NCI-H526 (cell line): ENCODE data around the gene PCMTD2.

Experiments used
- DNase-seq, 2 experiments: peaks; one replicate each; lab custom pipeline; 2025; lab: John Stamatoyannopoulos, UW

Gene PCMTD2

DNA sequence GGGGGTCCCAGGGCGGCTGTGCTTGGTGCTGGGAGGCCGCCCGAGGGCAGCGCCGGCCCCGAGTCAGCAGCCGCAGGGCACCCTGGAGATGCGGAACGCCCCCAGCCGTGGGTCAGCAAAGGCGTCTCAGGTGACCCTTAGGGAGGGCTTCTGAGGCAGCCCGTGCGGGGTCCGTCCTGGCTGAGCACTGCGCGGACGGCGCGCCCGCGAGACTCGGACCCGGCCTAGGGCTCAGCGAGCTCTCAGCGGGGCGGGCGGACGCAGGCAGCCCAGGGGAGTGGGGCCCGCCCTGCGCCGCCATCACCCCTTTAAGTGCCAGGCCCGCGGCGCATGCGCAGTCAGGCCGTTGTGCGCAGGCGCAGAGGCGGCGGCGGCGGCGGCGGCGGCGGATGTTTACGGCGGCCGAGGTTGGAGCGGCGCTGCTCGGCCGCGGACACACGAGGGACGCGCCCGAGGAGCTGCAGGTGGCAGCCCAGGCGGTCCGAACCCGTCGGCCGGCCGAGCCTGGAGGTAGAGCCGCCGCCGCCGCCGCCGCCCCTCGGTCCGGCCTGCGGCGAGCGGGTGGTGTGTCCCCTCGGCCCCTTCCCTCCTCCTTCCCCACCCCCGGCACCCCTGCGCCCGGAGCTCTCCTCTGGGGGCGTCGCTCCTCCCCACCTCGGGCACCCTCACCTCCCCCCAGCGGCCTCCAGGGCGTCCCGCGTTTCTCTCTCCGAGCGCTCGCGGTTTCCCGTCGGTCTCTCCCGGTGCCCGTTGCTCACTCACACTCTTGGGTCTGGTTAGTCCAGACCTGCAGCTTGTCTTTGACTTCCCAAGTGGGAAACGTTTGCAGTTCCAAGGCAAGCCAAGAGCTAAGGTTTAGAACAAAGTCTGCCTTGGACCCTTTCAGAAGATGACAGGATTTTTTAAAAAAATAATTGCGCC is at the start of gene PCMTD2:
TSS of gene PCMTD2 (plus strand) at position 388 of the 921 bp plus-strand sequence. CDS start 4,218 bp downstream, outside the sequence.
- DNase-seq, result peak; percentile 71 to 94

DNA sequence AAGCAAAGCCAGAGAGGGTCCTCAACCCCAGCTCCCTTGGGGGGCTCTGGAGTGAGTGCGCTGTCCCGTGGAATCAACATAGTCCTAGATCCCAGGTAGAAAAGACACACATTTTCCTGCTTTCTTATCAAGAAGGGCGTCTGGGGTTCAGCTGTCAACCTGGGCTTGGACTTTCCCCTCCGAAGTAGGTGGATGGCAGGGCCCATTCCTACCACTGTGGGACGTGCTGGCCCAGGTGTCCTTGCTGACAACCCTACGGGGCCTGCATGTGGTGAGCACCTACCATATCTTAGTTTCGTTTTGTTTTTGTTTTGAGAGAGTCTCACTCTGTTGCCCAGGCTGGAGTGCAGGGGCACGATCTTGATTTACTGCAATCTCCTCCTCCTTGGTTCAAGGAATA is 48.9 kb upstream of the PCMTD2 start:
- DNase-seq, result no peak

DNA sequence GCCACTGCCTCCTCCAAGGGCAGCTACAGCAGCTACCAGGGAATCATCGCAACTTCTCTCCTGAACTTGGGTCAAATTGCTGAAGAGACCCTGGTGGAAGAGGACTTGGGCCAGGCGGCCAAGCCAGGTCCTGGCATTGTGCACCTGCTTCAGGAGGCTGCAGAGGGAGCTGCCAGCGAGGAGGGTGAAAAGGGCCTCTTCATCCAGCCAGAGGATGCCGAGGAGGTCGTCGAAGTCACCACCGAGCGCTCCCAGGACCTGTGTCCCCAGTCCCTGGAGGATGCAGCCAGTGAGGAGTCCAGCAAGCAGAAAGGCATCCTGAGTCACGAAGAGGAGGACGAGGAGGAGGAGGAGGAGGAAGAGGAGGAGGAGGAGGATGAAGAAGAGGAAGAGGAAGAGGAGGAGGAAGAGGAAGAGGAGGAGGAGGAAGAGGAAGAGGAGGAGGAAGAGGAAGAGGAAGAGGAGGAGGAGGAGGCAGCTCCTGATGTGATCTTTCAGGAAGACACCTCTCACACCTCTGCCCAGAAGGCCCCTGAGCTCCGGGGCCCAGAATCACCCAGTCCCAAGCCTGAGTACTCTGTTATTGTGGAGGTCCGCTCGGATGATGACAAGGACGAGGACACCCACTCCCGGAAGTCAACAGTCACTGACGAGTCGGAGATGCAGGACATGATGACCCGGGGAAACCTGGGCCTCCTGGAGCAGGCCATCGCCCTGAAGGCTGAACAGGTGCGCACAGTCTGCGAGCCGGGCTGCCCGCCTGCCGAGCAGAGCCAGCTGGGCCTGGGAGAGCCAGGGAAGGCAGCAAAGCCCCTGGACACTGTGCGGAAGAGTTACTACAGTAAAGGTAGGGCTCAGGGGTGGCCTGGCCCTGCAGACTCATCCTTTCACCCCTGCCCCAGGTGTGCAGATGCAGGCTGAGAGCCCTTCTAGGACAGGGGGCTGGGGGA is 47.6 kb upstream of the PCMTD2 start:
- DNase-seq, result no peak

DNA sequence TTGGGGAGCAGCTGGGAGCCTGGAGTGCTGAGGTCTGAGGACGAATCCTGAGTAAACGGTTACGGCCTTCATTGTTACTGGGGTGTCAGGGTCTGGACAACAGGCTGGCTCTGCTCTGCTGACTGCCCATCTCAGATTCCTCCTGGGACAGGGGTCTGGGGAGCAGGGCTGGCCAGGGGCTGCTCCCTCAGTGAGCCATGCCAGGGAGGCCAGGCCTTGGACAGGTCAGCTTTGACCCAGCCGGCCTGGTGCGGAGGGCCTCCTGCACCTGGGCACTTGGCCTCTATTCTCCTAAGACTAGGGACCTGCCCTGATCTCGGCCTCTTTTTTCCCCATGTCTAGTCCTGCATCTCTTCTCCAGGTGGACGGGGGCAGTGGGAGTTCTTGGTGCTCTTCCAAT is 46.4 kb upstream of the PCMTD2 start:
- no peak for DNase-seq

DNA sequence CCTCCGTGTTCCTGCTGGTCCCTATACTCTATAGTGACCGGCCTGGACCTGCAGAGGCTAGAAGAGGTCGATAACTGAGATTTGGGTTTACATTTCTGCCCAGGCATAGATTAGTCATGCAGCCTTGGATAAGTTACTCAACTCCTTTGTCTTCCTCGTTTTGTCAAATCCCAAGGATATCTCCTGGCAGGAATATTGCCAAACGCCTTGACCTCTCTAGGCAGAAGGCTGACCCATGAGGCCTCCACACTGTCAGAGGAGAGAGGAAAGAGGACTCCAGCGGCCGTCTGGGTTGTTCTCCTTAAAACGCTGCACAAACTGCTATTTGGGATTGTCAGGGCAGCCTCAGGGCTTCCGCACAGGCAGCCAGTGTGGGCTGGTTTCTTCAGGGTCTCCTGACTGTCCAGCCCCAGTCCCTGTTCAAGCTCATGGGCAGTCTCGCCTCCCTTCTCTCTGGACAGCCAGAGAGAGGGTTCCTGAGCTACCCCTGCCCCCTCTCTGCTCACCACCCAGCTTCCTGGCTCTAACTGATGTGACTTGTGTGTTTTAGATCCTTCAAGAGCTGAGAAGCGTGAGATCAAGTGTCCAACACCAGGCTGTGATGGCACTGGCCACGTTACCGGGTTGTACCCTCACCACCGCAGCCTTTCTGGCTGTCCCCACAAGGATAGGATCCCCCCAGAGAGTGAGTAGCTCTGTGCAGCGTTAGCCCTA is 44.7 kb upstream of the PCMTD2 start:
- no peak for DNase-seq

DNA sequence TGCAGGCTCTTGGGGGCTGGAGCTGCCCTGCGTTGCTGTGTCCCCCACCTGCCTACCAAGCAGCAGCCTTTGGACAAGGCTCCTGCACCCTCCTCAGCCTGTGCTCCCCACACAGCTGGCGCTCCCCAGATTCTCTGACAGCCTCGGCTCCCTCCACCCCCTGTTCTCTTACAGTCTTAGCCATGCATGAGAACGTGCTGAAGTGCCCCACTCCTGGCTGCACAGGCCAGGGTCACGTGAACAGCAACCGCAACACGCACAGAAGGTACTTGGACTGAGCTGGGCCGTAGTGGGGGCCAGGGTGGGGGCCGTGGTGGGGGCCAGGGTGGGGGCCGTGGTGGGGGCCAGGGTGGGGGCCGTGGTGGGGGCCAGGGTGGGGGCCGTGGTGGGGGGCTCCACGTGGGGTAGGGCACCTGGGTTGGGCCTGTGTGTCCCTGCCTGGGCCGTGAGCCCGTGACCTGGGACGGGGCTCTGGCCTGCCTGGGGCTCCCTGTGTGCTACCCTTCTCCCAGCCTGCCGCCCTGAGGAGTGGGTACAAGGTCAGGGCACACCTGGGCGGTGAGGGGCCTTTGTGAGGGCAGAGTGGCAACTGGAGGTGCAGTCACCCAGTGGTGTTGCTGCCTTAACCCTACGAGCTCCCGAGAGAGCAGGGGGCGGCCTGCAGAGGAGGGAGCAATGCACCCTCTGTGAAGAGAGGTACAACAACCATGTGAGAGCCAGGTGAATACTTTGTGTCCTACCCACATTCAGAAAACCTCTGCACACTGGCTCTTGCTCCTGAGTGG is 43.5 kb upstream of the PCMTD2 start:
- no peak for DNase-seq

DNA sequence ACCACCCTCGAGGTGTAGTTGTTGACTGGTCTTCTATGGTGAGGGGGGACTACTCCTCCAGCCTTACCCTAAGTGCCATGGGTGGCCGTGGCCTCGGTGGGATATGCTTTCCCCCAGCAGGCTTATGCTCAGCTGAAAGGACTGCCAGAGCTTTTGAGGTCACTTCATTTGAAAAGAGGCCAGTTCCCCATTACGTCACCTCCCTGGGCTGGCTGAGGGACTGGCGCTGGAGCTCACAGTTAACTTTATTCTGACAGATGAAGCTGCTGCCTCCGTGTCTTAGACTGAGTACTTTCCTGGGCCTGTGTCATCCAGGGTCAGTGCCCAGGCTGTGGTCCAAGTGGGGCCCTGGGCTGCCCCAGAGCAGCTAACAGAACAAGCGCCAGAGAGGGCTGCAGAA is 42.8 kb upstream of the PCMTD2 start:
- DNase-seq, result no peak

DNA sequence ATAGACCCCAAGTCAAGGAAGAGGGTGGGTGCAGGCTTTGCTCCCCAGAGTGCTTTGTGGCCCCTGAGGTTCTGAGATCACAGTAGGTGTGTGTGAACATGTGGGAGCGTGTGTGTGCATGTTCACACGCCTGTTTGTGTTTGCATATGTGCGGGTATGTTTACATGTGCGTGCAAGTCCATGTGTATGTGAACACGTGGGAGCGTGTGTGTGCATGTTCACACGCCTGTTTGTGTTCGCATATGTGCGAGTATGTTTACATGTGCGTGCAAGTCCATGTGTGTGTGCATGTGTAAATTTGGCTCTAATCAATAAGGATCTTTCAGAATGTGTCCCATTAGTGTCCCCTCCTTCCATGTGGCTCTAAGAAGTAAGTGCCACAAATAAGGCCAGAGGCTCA is 41.4 kb upstream of the PCMTD2 start:
- DNase-seq, result no peak

DNA sequence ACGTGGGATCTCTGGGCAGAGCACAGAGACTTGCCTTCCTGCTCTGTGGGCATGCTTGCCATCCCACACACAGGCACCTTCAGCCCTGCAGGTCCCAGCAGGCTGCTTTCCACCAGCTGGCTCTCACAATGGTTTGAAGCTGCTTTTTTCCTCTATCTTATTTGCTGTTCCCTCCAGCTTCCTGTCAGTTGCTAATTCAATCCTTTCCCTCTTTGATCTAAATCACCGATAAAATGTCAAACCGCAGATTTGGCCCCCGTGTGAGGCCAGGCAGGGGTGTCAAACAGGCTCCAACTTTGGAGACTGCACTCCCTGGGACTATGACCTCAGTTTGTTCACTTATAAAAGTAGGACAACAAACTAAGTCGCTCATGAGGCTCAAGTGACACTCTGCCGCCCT is 40.6 kb upstream of the PCMTD2 start:
- DNase-seq, result no peak

DNA sequence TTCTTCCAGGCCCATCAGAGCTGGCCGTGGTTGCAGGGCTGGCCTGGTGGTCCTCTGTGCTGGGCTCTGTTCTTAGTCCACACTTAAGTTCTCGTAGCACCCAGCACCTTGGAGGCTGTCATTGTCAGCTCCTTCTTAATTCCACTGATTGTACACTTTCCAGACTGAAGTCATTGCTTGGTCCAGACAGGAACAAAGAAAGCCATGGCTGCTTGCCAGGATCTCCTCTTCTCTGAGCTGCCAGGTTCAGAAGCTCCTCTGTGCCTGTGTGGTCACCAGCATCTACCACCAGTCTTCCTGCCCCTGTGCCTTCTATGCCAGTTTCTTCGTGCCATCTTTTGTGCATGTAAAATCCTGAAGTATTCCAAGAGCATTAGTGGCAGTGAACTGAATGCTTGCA is 39.5 kb upstream of the PCMTD2 start:
- DNase-seq, result no peak

DNA sequence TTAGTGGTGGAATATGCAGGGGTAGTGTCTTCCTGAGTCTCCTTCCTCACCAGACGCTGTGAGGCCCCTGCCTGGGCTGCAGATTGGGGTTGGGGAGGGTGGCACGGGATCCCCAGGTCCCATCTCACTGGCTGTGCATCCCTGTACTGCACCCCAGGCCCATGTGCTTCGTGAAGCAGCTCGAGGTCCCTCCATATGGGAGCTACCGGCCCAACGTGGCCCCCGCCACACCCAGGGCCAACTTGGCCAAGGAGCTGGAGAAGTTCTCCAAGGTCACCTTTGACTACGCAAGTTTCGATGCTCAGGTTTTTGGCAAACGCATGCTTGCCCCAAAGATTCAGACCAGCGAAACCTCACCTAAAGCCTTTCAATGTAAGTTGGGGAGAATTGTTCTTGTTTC is 38.6 kb upstream of the PCMTD2 start:
- no peak for DNase-seq

DNA sequence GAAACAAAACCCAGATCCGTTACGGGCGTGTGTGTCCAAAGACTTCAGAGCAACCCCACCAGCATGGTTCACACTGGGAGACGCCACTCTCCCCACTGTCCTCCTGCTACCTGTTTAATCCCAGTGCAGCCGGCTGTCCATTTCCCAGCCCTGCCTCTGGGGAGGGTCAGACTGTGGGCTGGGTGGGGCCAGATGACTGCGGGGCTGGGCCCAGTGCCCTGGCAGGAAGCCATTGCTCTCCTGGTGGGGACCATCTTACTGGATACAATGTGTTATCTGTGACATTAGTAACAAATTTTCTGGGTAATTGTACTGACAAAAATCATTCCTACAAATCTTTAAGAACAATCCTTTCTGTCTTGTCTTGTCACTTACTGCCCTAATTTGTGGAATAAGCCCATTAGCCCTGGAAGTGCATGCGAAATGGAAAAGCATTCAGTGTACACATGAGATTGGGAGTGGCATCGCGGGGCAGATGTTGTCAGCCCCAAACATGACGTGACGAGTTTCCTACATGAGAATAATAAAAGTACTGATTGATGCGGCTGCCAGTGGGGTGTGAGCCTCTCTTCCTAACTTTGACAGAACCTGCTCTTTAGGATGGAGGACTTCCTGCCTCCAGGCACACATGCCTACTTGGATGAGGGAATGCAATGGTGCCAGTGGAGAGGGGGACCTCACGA is 37.9 kb upstream of the PCMTD2 start:
- DNase-seq, result no peak

DNA sequence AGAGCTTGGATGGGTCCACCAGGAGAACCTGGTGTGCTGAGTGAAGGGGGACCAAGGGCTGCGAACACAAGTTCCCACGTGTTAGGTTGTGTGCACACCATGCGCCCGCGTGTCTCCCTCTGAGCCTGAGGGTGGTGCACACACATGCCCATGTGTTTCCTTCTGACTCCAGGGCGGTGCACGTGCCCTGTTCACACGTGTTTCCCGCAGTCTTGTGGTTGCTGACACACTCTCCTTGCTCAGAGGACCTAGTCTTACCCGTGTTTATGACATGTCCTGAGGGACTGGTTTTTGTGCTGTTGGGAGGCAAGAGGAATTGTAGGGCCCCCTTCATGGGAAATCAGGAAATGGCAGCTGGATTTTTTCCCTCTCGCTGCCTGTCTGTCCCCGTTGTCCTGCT is 36.3 kb upstream of the PCMTD2 start:
- DNase-seq, result no peak

DNA sequence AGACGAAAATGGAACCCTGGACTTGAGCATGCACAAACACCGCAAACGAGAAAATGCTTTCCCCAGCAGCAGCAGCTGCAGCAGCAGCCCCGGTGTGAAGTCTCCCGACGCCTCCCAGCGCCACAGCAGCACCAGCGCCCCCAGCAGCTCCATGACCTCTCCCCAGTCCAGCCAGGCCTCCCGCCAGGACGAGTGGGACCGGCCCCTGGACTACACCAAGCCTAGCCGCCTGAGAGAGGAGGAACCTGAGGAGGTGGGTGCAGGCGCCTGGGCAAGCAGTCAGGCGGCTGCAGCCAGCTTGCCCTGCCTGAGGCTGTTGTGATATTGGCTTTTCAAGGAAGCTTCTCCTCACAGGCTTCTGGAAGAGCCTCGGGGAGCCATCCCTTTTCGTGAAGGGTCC is 35.8 kb upstream of the PCMTD2 start:
- DNase-seq, result no peak

DNA sequence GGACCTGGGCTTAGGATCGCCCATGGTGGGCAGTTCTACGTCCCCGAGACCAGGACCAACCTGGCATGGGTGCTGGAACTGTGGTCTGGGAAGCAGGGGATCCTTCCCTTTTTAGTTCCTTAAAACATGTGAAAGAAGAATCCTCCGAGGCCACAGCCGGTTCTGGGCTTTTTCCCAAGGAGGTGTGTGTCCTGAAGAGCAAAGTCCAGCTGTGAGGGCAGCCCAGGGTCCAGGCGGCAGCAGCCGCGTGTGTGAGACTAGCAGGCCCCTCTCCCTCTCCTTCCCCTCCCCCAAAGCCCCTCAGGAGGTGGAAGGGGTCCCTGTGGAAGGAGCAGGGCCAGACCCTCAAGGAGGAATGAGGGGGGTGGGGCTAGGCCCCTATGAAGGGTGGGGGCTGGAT is 35.1 kb upstream of the PCMTD2 start:
- DNase-seq, result no peak

DNA sequence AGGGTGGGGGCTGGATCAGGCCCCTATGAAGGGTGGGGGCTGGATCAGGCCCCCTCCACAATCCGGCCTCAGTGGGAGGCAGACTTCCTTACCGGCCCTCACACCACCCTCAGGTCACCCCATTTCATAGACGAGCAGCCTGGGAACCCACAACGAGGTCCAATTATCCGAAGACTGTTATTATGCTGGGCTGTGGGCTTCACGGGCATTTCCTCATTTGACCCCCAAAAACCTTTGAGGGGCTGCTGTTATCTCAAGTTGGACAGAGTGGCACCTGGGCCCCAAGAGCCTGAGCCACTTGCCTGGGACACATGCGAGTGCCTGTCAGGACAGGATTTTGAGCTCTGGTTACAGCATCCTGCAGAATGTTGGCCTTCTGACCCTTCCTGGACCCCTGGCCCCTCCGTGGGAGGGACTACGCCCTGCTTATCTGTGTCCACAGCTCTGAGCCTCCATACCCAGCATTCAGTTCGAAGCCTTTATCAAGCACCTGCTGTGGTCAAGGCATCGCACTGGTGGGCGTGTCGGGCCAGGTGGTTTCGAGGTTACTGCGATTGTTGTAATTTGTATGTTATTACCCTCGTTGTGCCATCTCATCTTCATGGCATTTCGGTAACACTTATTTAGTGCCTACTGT is 34.5 kb upstream of the PCMTD2 start:
- peak in 1 of 2 experiments; percentile 28 for DNase-seq

DNA sequence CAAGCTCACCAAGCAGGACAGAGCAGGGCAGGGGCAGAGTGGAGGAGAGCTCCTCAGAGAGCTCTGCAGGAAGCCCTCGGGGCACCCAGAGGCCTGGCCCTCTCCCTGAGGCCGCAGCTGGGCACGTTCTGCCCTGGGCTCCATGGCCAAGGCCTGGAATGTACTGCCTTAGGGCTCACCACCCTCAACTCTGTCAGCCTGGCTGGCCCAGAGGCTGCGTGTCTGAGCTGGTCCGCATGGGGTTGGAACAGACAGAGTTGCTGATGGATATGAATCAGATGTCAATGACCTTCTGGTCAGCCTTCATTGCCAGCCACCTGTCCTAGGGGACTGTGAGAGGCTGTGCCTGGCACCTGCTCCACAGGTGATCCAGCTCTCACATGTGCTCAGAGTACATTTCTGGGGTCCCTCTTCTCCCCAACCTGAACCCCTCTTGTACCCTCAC is 33.2 kb upstream of the PCMTD2 start:
- DNase-seq, result no peak

DNA sequence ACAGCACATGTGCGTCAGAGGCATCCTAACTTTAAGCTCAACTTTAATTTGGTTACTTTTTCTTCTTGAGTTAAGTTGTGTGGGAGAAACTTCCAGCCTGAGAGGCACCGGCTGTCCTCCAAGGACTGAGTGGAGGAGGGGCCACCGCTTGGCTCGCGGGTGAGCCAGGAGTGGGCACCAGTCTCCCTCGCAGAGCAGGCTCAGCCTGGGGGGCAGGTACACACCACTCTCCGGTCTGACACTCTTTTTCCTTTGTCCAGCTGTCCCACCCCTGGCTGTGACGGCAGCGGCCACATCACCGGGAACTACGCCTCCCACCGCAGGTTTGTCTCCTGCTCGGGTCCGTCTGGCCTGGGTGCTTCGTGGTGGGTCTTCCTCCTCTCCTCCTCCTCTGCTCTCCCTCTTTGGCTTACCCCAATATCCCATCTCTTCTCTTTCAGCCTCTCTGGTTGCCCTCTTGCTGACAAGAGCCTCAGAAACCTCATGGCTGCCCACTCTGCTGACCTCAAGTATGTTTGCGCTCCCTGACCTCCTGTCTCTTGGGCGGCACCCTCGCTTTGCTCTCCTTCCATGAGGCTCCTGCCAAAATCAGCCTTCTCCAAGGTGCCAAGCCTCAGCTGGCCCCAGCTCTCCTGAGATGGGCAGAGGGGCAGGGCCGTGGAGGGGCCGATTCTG is 32.6 kb upstream of the PCMTD2 start:
- DNase-seq, result no peak

DNA sequence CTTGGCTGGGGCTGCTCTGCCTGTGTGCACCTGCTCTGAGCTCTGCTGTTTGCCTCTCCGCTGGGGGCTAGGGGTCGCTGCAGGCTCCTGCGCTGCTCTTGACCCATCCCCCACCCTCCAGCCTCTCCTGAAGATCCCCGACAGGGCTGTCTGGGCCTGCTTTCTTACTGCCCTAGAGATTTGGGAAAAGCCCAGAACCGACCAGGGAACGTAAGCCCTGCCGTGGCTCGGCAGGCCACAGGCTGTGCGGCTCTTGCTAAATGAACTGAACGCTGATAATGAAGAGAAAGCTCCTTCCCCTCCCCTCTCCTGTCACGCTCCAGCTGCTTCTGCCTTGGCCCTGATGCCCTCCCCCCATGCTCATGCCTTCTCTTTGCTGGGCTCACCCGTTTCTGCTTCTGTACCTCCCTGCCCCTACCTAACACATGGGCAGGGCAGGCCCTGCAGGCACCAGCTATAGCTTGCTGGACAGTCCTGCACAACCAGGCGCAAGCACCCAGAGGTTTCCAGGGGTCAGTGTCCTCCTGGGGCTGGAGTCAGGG is 32.0 kb upstream of the PCMTD2 start:
- DNase-seq, result peak; percentile 23 to 89
